Cardiac muscle cell (in vitro differentiated cells and primary cell): ENCODE measurements around the gene TSPOAP1. TPM values are rescaled to one million over a fixed set of nuclear protein-coding genes. Genes with fewer than 3 reads are reported as not detected.
A peak's percentile ranks its signal among the peaks of the same experiment; 100 is the strongest.
"Not testable (repeated sequence)": the region's sequence is repeated elsewhere in the genome, so short reads cannot be mapped to it uniquely, and the experiment has no call there.

Experiments used
- DNase-seq, 2 donors: peaks; one replicate each; pipeline versions ENCODE4 v3.0.0 to v3.0.0-alpha.2; 2010 to 2017; ENCODE audit warnings: low read depth in 1 of 2, low spot score in 1 of 2
- H3K27ac ChIP-seq: fragments of 200-600 bp; sonication (generic); 2 replicates; pipeline ENCODE4 v1.5.1; 2016
- H3K27me3 ChIP-seq: fragments of 200-600 bp; sonication (generic); 2 replicates; pipeline ENCODE4 v1.6.0; 2016; ENCODE audit warnings: control low read depth
- H3K36me3 ChIP-seq: fragments of 200-600 bp; sonication (generic); 2 replicates; pipeline ENCODE4 v1.5.1; 2016; ENCODE audit warnings: control low read depth
- H3K4me1 ChIP-seq: fragments of 200-600 bp; sonication (generic); 2 replicates; pipeline ENCODE4 v1.8.1; 2017; ENCODE audit warnings: low read depth, mild to moderate bottlenecking, mixed run types
- H3K4me3 ChIP-seq: fragments of 200-600 bp; sonication (generic); 2 replicates; pipeline ENCODE4 v1.5.1; 2016; ENCODE audit warnings: mild to moderate bottlenecking
- H3K9me3 ChIP-seq: fragments of 200-600 bp; sonication (generic); 2 replicates; pipeline ENCODE4 v1.5.1; 2017; ENCODE audit warnings: low read depth, mild to moderate bottlenecking, control low read depth
- CTCF ChIP-seq: IDR thresholded peaks from 2 replicates; pipeline ENCODE4 v1.5.1; 2012; ENCODE audit warnings: low read depth, mild to moderate bottlenecking, low read length
- polyA plus RNA-seq: library from polyadenylated mRNA; unstranded; fragments of >200 nt; fragmentation: Nextera tagmentation; extraction: Ambion mirVana; gene quantifications from 2 replicates; pipeline ENCODE4 v1.2.1, GENCODE V29; 2016
- total RNA-seq: library from RNA; depleted of rRNA; stranded (reverse); fragments of >200 nt; gene quantifications from 2 replicates; pipeline ENCODE4 v1.2.3, GENCODE V29; 2016

Gene TSPOAP1
- total and polyA plus RNA-seq, 2 experiments from 2014 or later = 77.5 to 92.1 TPM

- Histone ChIP-seq H3K27ac (no peak overlapping the region), H3K9me3 (no peaks in the 10 kb centered on the region), H3K36me3 (peaks cover 50% of the 10 kb centered on the region), H3K4me1 (no peaks in the 10 kb centered on the region), H3K4me3 (no peak overlapping the region), H3K27me3 (no peaks in the 10 kb centered on the region)
- TF ChIP-seq CTCF = no peak
- DNase-seq = no peak
These were observed 16.2 kb upstream of the TSPOAP1 start for GRCh38 chr17:58344791-58345157.

- Histone ChIP-seq H3K36me3 (peaks cover 44% of the 10 kb centered on the region), H3K27ac (no peak overlapping the region), H3K4me3 (no peak overlapping the region), H3K4me1 (no peaks in the 10 kb centered on the region), H3K27me3 (no peaks in the 10 kb centered on the region), H3K9me3 (no peaks in the 10 kb centered on the region)
- TF ChIP-seq CTCF = no peak
- DNase-seq = peak in 1 of 2 donors; percentile 17
These were observed 15.6 kb upstream of the TSPOAP1 start for GRCh38 chr17:58344047-58344790.

- Histone ChIP-seq H3K36me3 (peaks cover 34% of the 10 kb centered on the region), H3K4me3 (no peak overlapping the region), H3K4me1 (peaks cover 5% of the 10 kb centered on the region), H3K27me3 (no peaks in the 10 kb centered on the region), H3K9me3 (no peaks in the 10 kb centered on the region), H3K27ac (no peak overlapping the region)
- TF ChIP-seq CTCF = no peak
- DNase-seq = no peak
These were observed 14.5 kb upstream of the TSPOAP1 start for GRCh38 chr17:58343131-58343530.

- H3K9me3 ChIP-seq = no peaks in the 10 kb centered on the region
- H3K4me1 ChIP-seq = peaks cover 16% of the 10 kb centered on the region
- no peak for DNase-seq
- no peak overlapping the region for H3K27ac ChIP-seq
- no peaks in the 10 kb centered on the region for H3K27me3 ChIP-seq
- H3K36me3 ChIP-seq = peaks cover 23% of the 10 kb centered on the region
- no peak overlapping the region for H3K4me3 ChIP-seq
- no peak for TF ChIP-seq CTCF
These were observed 13.4 kb upstream of the TSPOAP1 start for GRCh38 chr17:58341861-58342475.

- H3K27me3 ChIP-seq, H3K27ac ChIP-seq, H3K9me3 ChIP-seq, DNase-seq, H3K4me3 ChIP-seq: not testable (repeated sequence)
- Histone ChIP-seq H3K36me3 (peaks cover 19% of the 10 kb centered on the region), H3K4me1 (peaks cover 23% of the 10 kb centered on the region)
These were observed 12.7 kb upstream of the TSPOAP1 start for GRCh38 chr17:58341136-58341860.
